D721Med (cell line): Measurements from ENCODE around the gene CHD2.
"Not testable (repeated sequence)": the region's sequence is repeated elsewhere in the genome, so short reads cannot be mapped to it uniquely, and the experiment has no call there.

Experiments used
- DNase-seq: peaks from one replicate; pipeline ENCODE4 v3.0.0; 2011; ENCODE audit warnings: low spot score; ENCODE audit not compliant: insufficient read length
- FAIRE-seq: peaks from 2 replicates; lab custom pipeline; 2011; peaks lifted over from hg19 to GRCh38; lab: Jason Lieb, UNC
- CTCF ChIP-seq: IDR thresholded peaks from 2 replicates; pipeline ENCODE4 v1.5.1; 2012; ENCODE audit warnings: mild to moderate bottlenecking, control low read depth; ENCODE audit not compliant: insufficient read depth; ENCODE audit errors: missing control alignments

Gene CHD2

GRCh38 chr15:93035953-93036810 lies 136.1 kb downstream of the CHD2 start:
- TF ChIP-seq CTCF: peak; percentile 59
- FAIRE-seq: no peak
- DNase-seq: no peak

GRCh38 chr15:93036951-93037819 lies 137.1 kb downstream of the CHD2 start:
- TF ChIP-seq CTCF: peak; percentile 17
- DNase-seq: no peak
- FAIRE-seq: no peak

GRCh38 chr15:93037820-93038705 lies 137.9 kb downstream of the CHD2 start:
- TF ChIP-seq CTCF: no peak
- DNase-seq: no peak

GRCh38 chr15:93039562-93040287 lies 139.6 kb downstream of the CHD2 start:
- not testable (repeated sequence) for FAIRE-seq, DNase-seq

More at GRCh38 chr15:93037820-93038705, 137.9 kb downstream of the CHD2 start:
- FAIRE-seq: no peak

GRCh38 chr15:93040288-93041158 lies 140.4 kb downstream of the CHD2 start:
- DNase-seq: peak; percentile 13
- no peak for TF ChIP-seq CTCF
- no peak for FAIRE-seq

- TF ChIP-seq CTCF: no peak
- FAIRE-seq: no peak
- peak; percentile 7 for DNase-seq
Observed at GRCh38 chr15:93041159-93041547, 141.0 kb downstream of the CHD2 start.
